ENCODE data around the gene KCNK2. TPM values are rescaled to one million over a fixed set of nuclear protein-coding genes. Genes with fewer than 3 reads are reported as not detected.

Gene KCNK2
- total RNA-seq, 1 experiment from 2014 or later, result 0.18 TPM

GRCh38 chr1:215137985-215138384, 55.4 kb downstream of the KCNK2 start:
- intact Hi-C loops (cut with micrococcal nuclease; ENCODE audit: unreplicated experiment), result no loop called here
- Mint-ChIP-seq H3K4me3 (ENCODE audit: unreplicated experiment) (no peak overlapping the region), H3K27ac (ENCODE audit: unreplicated experiment) (no peak overlapping the region), H3K9me3 (ENCODE audit: unreplicated experiment) (peaks cover 15% of the 10 kb centered on the region), H3K4me1 (ENCODE audit: low read depth, unreplicated experiment) (no peaks in the 10 kb centered on the region), H3K27me3 (ENCODE audit: insufficient read depth, unreplicated experiment) (no peaks in the 10 kb centered on the region), H3K36me3 (ENCODE audit: insufficient read depth, unreplicated experiment) (no peaks in the 10 kb centered on the region)
- Histone ChIP-seq H3K9me3 (peaks cover 13% of the 10 kb centered on the region; the same call in 1 of the 2 replicates), H3K36me3 (ENCODE audit: control insufficient read depth, insufficient read depth, low read length) (no peaks in the 10 kb centered on the region), H3K4me3 (ENCODE audit: low read depth, low read length) (no peak overlapping the region), H3K27me3 (replicated peaks; ENCODE audit: control insufficient read depth, insufficient read depth, low read length) (no peaks in the 10 kb centered on the region), H3K4me1 (no peaks in the 10 kb centered on the region)
- no TSS peak for BruUV-seq (replicated peaks)
- DNase-seq, result no peak
- TF ChIP-seq CTCF (IDR thresholded peaks at IDR 0.05; ENCODE audit: insufficient read depth in 1 of 2, low read depth in 1 of 2, low read length in 1 of 2, severe bottlenecking in 1 of 2, unreplicated experiment in 1 of 2), result no peak
- POLR2A ChIA-PET, result no interaction called here
- CTCF ChIA-PET, result no interaction called here

GRCh38 chr1:215140135-215140534, 57.6 kb downstream of the KCNK2 start:
- no peaks in the 10 kb centered on the region for H3K4me1 Mint-ChIP-seq (ENCODE audit: low read depth, unreplicated experiment)
- intact Hi-C loops (cut with micrococcal nuclease; ENCODE audit: unreplicated experiment), result loop anchor here (10.0 kb wide), 1 partner anchor 925 kb away; no protein-coding TSS in a partner anchor
- no peaks in the 10 kb centered on the region for H3K36me3 Mint-ChIP-seq (ENCODE audit: insufficient read depth, unreplicated experiment)
- ChIA-PET CTCF (no interaction called here), POLR2A (no interaction called here)
- Histone ChIP-seq H3K27me3 (replicated peaks; ENCODE audit: control insufficient read depth, insufficient read depth, low read length) (no peaks in the 10 kb centered on the region), H3K36me3 (ENCODE audit: control insufficient read depth, insufficient read depth, low read length) (no peaks in the 10 kb centered on the region), H3K4me3 (ENCODE audit: low read depth, low read length) (no peak overlapping the region), H3K9me3 (peaks cover 13% of the 10 kb centered on the region; the same call in 1 of the 2 replicates), H3K4me1 (no peaks in the 10 kb centered on the region)
- no peaks in the 10 kb centered on the region for H3K27me3 Mint-ChIP-seq (ENCODE audit: insufficient read depth, unreplicated experiment)
- no peak overlapping the region for H3K27ac Mint-ChIP-seq (ENCODE audit: unreplicated experiment)
- no peak overlapping the region for H3K4me3 Mint-ChIP-seq (ENCODE audit: unreplicated experiment)
- no TSS peak for BruUV-seq (replicated peaks)
- no peak for TF ChIP-seq CTCF (IDR thresholded peaks at IDR 0.05; ENCODE audit: insufficient read depth in 1 of 2, low read depth in 1 of 2, low read length in 1 of 2, severe bottlenecking in 1 of 2, unreplicated experiment in 1 of 2)
- H3K9me3 Mint-ChIP-seq (ENCODE audit: unreplicated experiment), result peaks cover 16% of the 10 kb centered on the region
- DNase-seq, result no peak

GRCh38 chr1:215141460-215141859, 58.9 kb downstream of the KCNK2 start:
- peaks cover 13% of the 10 kb centered on the region; the same call in 1 of the 2 replicates for H3K9me3 ChIP-seq
- intact Hi-C loops (cut with micrococcal nuclease; ENCODE audit: unreplicated experiment), result loop anchor here (10.0 kb wide), 1 partner anchor 927 kb away; no protein-coding TSS in a partner anchor
- Mint-ChIP-seq H3K4me1 (ENCODE audit: low read depth, unreplicated experiment) (no peaks in the 10 kb centered on the region), H3K4me3 (ENCODE audit: unreplicated experiment) (no peak overlapping the region), H3K27me3 (ENCODE audit: insufficient read depth, unreplicated experiment) (no peaks in the 10 kb centered on the region), H3K9me3 (ENCODE audit: unreplicated experiment) (peaks cover 16% of the 10 kb centered on the region), H3K27ac (ENCODE audit: unreplicated experiment) (no peak overlapping the region), H3K36me3 (ENCODE audit: insufficient read depth, unreplicated experiment) (no peaks in the 10 kb centered on the region)
- BruUV-seq (replicated peaks), result no TSS peak
- no peak for TF ChIP-seq CTCF (IDR thresholded peaks at IDR 0.05; ENCODE audit: insufficient read depth in 1 of 2, low read depth in 1 of 2, low read length in 1 of 2, severe bottlenecking in 1 of 2, unreplicated experiment in 1 of 2)
- no peaks in the 10 kb centered on the region for H3K27me3 ChIP-seq (replicated peaks; ENCODE audit: control insufficient read depth, insufficient read depth, low read length)
- DNase-seq, result no peak
- no peaks in the 10 kb centered on the region for H3K4me1 ChIP-seq
- CTCF ChIA-PET, result no interaction called here
- POLR2A ChIA-PET, result no interaction called here
- H3K36me3 ChIP-seq (ENCODE audit: control insufficient read depth, insufficient read depth, low read length), result no peaks in the 10 kb centered on the region
- H3K4me3 ChIP-seq (ENCODE audit: low read depth, low read length), result no peak overlapping the region
